HL-60/S4 treated with retinoic acid at 250 ng/mL for 4 days and 3 days (cell line): Measurements from ENCODE around the gene PLXNC1.

Experiments
- in situ Hi-C: fragments of 300-500 bp; cut with MboI; formaldehyde crosslinking; loops from 2 replicates; pipeline ENCODE4 v1.7.0; 2022; ENCODE audit warnings: low sequenced_read_pairs

The PLXNC1 gene

DNA sequence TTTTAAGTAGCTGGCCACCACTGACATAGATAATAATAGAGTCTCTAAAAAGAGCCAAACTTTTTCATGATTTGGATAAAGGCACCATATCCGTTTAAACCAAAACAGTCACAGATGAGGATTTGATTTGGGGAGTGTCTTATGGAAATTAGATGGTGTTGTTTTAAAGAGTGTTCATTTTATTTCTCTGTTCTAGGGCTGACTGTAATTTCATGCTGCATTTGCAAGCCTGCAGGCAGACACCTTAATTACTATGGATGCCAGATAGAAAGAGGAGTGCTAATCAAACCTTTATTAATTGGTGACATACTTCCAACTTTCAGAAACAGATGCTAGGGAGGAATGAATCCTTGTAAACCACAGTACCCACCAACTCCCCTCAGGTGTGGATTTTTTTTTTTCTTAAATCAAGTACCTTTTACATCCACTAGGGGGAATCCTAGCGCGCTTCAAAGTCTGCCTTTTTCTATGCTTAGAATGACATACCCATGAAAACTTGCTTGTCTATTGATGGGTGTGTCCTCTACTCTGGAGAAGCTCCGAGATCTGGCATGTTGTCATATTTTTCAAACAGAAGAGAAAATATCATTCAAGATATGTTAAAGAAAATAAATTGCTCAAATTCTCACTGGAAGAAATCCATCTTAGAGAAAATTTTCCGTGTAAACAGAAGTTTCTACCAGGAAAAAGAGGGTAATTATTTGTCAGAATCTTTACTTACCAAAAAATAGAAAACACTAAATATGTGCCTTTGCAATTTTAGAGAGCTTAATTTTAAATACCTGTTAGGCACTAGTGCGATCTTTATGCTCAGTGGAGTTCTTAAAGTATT is 14.2 kb upstream of the PLXNC1 start:
- in situ Hi-C loops, result loop anchor here (10.0 kb wide), 1 partner anchor 401 kb away; no protein-coding TSS in a partner anchor

DNA sequence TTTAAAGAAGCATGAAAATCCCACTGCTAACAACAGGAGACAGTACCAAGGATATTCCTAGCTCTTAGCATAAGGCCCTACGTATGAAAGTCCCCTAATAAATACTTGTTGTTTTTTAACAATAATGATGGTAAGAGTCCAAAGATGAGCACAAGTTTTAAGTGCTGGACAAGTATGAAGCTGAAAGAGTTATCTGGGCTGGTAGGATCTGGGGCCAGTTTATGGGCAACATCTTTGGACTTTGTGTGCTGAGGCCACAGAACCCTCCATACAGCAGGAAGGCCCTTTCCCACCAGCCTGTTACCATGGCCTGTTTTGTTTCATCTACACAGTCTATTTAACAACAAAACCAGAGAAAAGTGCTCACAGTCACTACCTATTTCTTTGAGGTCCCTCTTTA is 12.5 kb upstream of the PLXNC1 start:
- in situ Hi-C loops, result loop anchor here (10.0 kb wide), 1 partner anchor 399 kb away; no protein-coding TSS in a partner anchor

DNA sequence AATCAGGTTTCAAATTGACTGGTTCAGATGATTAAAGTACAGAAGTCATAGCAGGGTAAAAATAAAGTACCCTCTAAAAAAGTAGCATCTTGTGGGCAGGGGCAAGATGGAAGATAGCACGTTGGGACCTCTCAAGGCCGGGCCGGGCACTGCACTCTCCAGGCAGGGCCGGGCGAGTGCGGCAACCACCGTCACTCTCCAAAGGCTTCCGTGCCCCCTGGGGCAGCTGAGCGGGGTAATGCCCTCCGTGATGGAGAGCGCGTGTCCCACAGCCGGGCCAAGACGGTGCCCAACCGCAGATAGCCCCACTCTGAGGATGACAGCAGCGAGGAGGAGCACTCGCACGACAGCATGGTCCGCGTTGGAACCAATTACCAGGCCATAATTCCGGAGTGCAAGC is 8.6 kb upstream of the PLXNC1 start:
- in situ Hi-C loops, result loop anchor here (10.0 kb wide), 2 partner anchors 295 to 395 kb away; no protein-coding TSS in a partner anchor

DNA sequence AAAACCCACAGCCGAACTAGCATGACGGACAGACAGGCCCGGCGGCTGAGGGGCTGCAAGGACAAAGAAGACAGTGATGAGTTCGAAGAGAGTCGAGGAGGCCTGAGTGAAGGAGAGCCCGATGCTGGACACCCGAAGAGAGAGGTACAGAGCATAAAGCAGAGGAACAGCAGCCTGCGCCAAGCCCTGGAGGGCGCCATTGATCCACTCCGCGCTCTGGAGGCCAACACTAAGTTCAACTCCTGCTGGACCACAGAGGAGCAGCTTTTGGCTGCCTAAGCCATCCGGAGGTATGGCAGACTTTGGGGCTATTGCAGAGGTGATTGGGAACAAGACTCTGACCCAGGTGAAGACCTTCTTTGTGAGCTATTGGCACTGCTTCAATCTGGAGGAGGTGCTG is 7.8 kb upstream of the PLXNC1 start:
- in situ Hi-C loops, result loop anchor here (10.0 kb wide), 1 partner anchor 294 kb away; no protein-coding TSS in a partner anchor

DNA sequence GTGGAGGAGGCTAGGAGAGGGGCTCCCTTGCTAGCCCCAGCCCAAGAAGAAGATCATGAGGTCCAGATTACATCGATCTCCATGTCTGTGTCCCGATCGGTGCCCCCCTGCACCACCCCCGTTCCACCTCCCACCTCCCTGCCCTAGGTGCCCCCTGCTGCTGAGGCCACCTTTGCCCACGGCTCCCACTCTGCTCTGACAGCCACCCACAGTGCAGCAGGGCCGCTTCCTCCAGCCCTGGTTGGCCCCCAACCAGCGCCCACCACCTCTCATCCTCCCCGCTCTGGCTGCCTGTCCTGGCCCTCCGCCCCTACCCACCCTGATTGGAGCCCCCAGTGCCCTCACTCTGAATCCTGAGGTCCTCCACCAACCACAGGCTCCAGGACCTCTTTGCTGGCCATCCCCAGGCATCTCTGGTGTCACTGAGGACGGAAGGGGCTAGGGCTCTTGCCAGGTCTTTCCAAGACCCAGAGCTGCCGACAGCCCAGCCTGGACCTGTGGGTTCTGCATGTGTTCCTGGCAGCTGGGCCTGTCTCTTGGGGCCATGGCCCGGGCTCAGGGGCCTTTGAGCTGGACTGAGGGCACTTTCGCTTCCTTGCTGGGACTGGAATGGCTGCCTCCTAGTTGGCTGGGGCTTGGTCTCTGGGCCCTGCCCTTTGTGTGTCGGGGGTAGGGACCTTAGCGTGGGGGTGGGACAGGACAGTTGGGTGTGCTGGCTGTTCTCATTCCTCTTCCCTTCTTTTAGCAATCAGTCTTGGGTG is 7.2 kb upstream of the PLXNC1 start:
- in situ Hi-C loops, result loop anchor here (10.0 kb wide), 1 partner anchor 294 kb away; no protein-coding TSS in a partner anchor

- in situ Hi-C loops, result loop anchor here (10.0 kb wide), 1 partner anchor 293 kb away; no protein-coding TSS in a partner anchor
Observed at GRCh38 chr12:94141892-94142291, 6.5 kb upstream of the PLXNC1 start.

DNA sequence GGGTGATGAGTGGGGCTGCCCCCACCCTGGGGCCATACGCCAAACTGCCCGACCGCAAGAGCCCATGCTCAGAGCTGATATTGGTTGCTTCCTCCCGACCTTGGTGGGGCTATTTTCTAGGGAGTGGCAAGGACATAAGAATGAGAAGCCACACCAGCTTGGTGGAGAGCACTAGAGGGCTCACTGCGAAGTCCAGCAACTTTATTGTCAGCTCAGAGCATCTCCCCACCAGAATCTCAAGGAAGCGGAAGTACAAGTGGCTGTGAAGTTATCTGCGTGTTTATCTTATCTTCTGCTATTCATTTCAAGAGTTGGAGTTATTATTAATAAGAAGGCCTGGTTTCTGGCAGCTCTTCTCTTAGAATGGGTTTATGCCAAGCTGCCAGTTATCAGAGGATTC is 4.9 kb upstream of the PLXNC1 start:
- in situ Hi-C loops, result loop anchor here (10.0 kb wide), 1 partner anchor 291 kb away; no protein-coding TSS in a partner anchor

- in situ Hi-C loops, result loop anchor here (10.0 kb wide), 1 partner anchor 291 kb away; no protein-coding TSS in a partner anchor
Observed at GRCh38 chr12:94143951-94144350, 4.4 kb upstream of the PLXNC1 start.

- in situ Hi-C loops, result loop anchor here (10.0 kb wide), 1 partner anchor 290 kb away; no protein-coding TSS in a partner anchor
Observed at GRCh38 chr12:94144781-94145180, 3.6 kb upstream of the PLXNC1 start.

- in situ Hi-C loops, result loop anchor here (10.0 kb wide), 1 partner anchor 289 kb away; no protein-coding TSS in a partner anchor
Observed at GRCh38 chr12:94145191-94145983, 3.0 kb upstream of the PLXNC1 start.

DNA sequence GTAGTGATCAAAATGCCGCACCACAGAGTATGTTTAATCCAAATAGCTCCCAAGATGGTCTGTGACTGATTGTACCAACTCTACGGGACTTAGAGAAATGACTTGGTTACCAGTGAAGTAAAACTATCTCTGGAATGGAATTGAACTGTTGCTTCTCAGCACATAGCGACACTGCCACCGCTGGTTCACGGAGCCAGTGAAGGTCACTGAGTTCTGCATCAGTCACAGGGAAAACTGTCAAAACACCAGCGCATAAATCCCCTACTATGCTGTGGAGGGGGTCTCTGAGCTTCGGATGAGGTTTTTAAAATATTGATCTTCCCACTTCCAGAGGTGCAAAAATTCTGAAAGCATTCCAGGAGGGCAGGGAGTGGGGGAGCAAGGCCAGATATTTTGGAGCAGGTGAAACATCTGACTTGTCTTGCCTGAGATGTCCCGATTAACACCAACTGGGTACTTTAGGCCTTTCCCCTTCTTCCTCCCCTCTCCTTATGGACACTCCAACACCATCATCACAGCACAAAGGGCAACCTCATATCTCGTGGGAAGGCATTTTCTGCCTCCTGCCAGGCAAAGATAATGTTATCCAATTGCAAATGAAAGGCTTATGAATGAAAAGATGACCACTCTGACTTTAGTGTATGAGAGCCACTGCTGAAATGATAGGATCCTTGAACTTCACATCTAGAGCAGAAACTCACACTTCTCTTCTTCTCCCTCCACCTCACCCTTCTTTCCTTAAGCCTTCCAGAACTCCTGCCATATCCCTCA is 2.0 kb upstream of the PLXNC1 start:
- in situ Hi-C loops, result loop anchor here (10.0 kb wide), 1 partner anchor 288 kb away; no protein-coding TSS in a partner anchor

- in situ Hi-C loops, result loop anchor here (10.0 kb wide), 1 partner anchor 287 kb away; no protein-coding TSS in a partner anchor
Observed at GRCh38 chr12:94147387-94147990, 888 bp upstream of the PLXNC1 start.

- in situ Hi-C loops, result loop anchor here (10.0 kb wide), 1 partner anchor 286 kb away; no protein-coding TSS in a partner anchor
Observed at GRCh38 chr12:94148739-94149118, 352 bp downstream of the PLXNC1 start.

DNA sequence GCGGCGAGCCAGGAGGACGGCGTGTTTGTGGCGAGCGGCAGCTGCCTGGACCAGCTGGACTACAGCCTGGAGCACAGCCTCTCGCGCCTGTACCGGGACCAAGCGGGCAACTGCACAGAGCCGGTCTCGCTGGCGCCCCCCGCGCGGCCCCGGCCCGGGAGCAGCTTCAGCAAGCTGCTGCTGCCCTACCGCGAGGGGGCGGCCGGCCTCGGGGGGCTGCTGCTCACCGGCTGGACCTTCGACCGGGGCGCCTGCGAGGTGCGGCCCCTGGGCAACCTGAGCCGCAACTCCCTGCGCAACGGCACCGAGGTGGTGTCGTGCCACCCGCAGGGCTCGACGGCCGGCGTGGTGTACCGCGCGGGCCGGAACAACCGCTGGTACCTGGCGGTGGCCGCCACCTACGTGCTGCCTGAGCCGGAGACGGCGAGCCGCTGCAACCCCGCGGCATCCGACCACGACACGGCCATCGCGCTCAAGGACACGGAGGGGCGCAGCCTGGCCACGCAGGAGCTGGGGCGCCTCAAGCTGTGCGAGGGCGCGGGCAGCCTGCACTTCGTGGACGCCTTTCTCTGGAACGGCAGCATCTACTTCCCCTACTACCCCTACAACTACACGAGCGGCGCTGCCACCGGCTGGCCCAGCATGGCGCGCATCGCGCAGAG is 873 bp downstream of the PLXNC1 start:
- in situ Hi-C loops, result loop anchor here (10.0 kb wide), 1 partner anchor 286 kb away; no protein-coding TSS in a partner anchor

GRCh38 chr12:94149781-94150239 is 1.4 kb downstream of the PLXNC1 start:
- in situ Hi-C loops, result loop anchor here (10.0 kb wide), 1 partner anchor 285 kb away; no protein-coding TSS in a partner anchor

DNA sequence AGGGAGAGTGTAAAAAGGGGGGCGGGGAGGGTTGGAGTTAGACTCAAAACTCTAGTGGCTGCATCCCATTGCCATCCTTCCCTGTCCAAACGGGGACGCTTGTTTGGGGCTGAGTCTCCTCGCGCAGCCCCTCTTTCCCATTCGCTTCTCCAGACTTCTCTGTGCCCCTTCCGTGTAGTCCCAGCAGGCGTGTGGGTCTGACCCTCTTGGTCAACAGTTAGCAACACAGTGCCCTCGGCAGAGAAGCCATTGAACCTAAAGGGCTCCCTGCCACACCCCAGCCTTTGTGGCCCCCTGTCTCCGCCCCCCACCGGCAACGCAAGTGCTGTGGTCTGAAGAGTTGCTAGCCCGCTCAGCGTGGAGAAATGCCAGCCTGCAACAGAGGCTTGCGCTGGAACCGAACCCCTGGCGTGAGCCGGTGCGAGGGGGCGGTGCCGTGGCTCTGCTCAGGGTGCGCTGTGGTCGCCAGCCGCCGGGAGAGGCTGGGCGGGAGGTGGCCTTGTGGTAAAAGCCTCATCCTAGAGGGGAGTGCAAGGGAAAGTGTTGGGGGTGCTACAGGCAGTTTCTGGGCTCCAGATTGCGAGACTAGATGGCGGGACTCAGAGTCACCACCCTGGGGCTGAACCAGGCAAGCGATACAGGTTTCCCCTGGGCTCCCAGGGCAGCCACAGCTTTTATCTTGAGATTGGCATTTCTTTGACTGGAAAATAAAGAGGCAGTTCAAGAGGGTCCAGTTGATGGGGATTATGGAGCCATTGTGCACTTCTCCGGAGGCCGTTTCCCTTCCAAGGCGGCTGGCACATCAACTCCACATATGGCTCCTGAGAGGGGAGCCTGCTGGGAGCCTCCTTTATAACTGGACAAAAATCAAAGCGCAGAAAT is 2.1 kb downstream of the PLXNC1 start:
- in situ Hi-C loops, result no loop called here

DNA sequence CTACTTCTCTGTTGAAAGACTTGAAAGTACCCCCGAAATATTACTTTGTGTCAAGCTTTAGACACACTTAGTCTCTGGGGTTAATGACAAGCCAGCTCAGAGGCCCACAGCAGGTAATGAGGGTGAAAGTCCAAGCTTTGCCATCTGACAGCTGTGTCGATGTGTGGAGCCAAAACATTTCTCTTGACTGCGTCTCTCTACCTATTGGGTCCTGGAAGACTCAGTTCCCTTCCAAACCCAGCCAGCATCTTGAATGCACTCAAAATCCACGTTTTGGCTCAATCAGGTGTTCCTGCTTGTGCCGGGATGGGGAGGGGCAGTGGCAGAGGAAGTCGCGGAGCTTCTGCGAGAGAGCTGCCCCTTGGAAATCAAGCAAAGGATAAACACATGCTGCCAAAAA is 3.2 kb downstream of the PLXNC1 start:
- in situ Hi-C loops, result no loop called here
